HEK293 (cell line): ENCODE measurements around the gene STK10.

ENCODE experiments used
- CTCF ChIA-PET: fragments of 350-600 bp; formaldehyde crosslinking; extraction: SDS; loops from one replicate; lab custom pipeline; 2021; ENCODE audit warnings: antibody characterized with exemption; lab: Yijun Ruan, JAX
- POLR2A ChIA-PET: fragments of 300-600 bp; formaldehyde crosslinking; extraction: SDS; loops from one replicate; lab custom pipeline; 2020; ENCODE audit warnings: antibody characterized with exemption, inconsistent platforms; lab: Yijun Ruan, JAX
- H3K27ac ChIP-seq: fragments of 200-500 bp; sonication (Bioruptor generic); 2 replicates; pipeline ENCODE4 v1.5.1; 2014; ENCODE audit warnings: low read depth, low read length, control low read depth, inconsistent platforms; ENCODE audit errors: extremely low read depth
- H3K36me3 ChIP-seq, 2 experiments: fragments of 200-500 bp in 1 of 2; sonication (Bioruptor generic) in 1 of 2; 1 replicate in 1 of 2; 2 replicates in 1 of 2; pipeline ENCODE4 v1.5.1; 2014 to 2017; ENCODE audit warnings: inconsistent platforms in 2 of 2, low read length in 2 of 2; ENCODE audit not compliant: control insufficient read depth in 2 of 2, insufficient read depth in 1 of 2
- H3K4me1 ChIP-seq: fragments of 200-500 bp; sonication (Bioruptor generic); 2 replicates; pipeline ENCODE4 v1.5.1; 2014; ENCODE audit warnings: mild to moderate bottlenecking, low read length, inconsistent platforms; ENCODE audit not compliant: control insufficient read depth, insufficient read depth
- H3K4me3 ChIP-seq: 2 replicates; pipeline ENCODE4 v1.5.1; 2011; ENCODE audit warnings: low read depth, mild to moderate bottlenecking, control low read depth, low read length, moderate library complexity
- H3K9me3 ChIP-seq: fragments of 200-500 bp; sonication (Bioruptor generic); 2 replicates; pipeline ENCODE4 v1.5.1; 2014; ENCODE audit warnings: low read depth, low read length, inconsistent platforms; ENCODE audit not compliant: control insufficient read depth, insufficient read depth
- KLF10 ChIP-seq: fragments of 450-650 bp; IDR thresholded peaks from 2 replicates; pipeline ENCODE4 v1.5.1; 2018; ENCODE audit warnings: missing biosample characterization, mild to moderate bottlenecking, missing genetic modification characterization
- MYNN ChIP-seq: fragments of 450-650 bp; formaldehyde crosslinking; IDR thresholded peaks from 2 replicates; pipeline ENCODE4 v1.5.1; 2016; ENCODE audit warnings: missing biosample characterization, missing genetic modification characterization, borderline replicate concordance
- OVOL3 ChIP-seq: fragments of 450-650 bp; formaldehyde crosslinking; IDR thresholded peaks from 2 replicates; pipeline ENCODE4 v1.5.1; 2016; ENCODE audit warnings: missing biosample characterization, missing genetic modification characterization
- SP7 ChIP-seq: fragments of 450-650 bp; formaldehyde crosslinking; IDR thresholded peaks from 2 replicates; pipeline ENCODE4 v1.5.1; 2016; ENCODE audit warnings: missing biosample characterization, missing genetic modification characterization
- ZBTB20 ChIP-seq: fragments of 450-650 bp; formaldehyde crosslinking; IDR thresholded peaks from 2 replicates; pipeline ENCODE4 v1.5.1; 2016; ENCODE audit warnings: missing biosample characterization, missing genetic modification characterization
- ZBTB7A ChIP-seq: fragments of 450-650 bp; formaldehyde crosslinking; IDR thresholded peaks from 2 replicates; pipeline ENCODE4 v1.5.1; 2016; ENCODE audit warnings: low read depth, missing biosample characterization, missing genetic modification characterization
- ZFP69B ChIP-seq: fragments of 450-650 bp; formaldehyde crosslinking; IDR thresholded peaks from 2 replicates; pipeline ENCODE4 v1.5.1; 2016; ENCODE audit warnings: missing biosample characterization, missing genetic modification characterization
- ZNF112 ChIP-seq: fragments of 450-650 bp; formaldehyde crosslinking; IDR thresholded peaks from 2 replicates; pipeline ENCODE4 v1.5.0; 2017; ENCODE audit warnings: missing biosample characterization, missing genetic modification characterization
- ZNF138 ChIP-seq: fragments of 450-650 bp; formaldehyde crosslinking; IDR thresholded peaks from 2 replicates; pipeline ENCODE4 v1.5.1; 2016; ENCODE audit warnings: missing biosample characterization, missing genetic modification characterization, borderline replicate concordance
- ZNF157 ChIP-seq: fragments of 450-650 bp; formaldehyde crosslinking; IDR thresholded peaks from 2 replicates; pipeline ENCODE4 v1.5.1; 2016; ENCODE audit warnings: missing biosample characterization, missing genetic modification characterization
- ZNF169 ChIP-seq: fragments of 450-650 bp; formaldehyde crosslinking; IDR thresholded peaks from 2 replicates; pipeline ENCODE4 v1.5.1; 2016; ENCODE audit warnings: missing biosample characterization, missing genetic modification characterization
- ZNF324 ChIP-seq: fragments of 450-650 bp; formaldehyde crosslinking; IDR thresholded peaks from 2 replicates; pipeline ENCODE4 v1.5.1; 2016; ENCODE audit warnings: missing biosample characterization, missing genetic modification characterization
- ZNF394 ChIP-seq: fragments of 450-650 bp; formaldehyde crosslinking; IDR thresholded peaks from 2 replicates; pipeline ENCODE4 v1.5.1; 2016; ENCODE audit warnings: missing biosample characterization, missing genetic modification characterization, mild to moderate bottlenecking, moderate library complexity, borderline replicate concordance
- ZNF404 ChIP-seq: fragments of 450-650 bp; formaldehyde crosslinking; IDR thresholded peaks from 2 replicates; pipeline ENCODE4 v1.5.1; 2017; ENCODE audit warnings: missing biosample characterization, missing genetic modification characterization
- ZNF529 ChIP-seq: fragments of 450-650 bp; formaldehyde crosslinking; IDR thresholded peaks from 2 replicates; pipeline ENCODE4 v1.5.1; 2017; ENCODE audit warnings: missing genetic modification characterization, missing biosample characterization; ENCODE audit not compliant: insufficient replicate concordance
- ZNF558 ChIP-seq: fragments of 450-650 bp; formaldehyde crosslinking; IDR thresholded peaks from 2 replicates; pipeline ENCODE4 v1.5.1; 2016; ENCODE audit warnings: missing biosample characterization, missing genetic modification characterization
- ZNF585B ChIP-seq: fragments of 450-650 bp; formaldehyde crosslinking; IDR thresholded peaks from 2 replicates; pipeline ENCODE4 v1.5.1; 2016; ENCODE audit warnings: missing biosample characterization, missing genetic modification characterization
- ZNF76 ChIP-seq: fragments of 450-650 bp; formaldehyde crosslinking; IDR thresholded peaks from 2 replicates; pipeline ENCODE4; 2016; ENCODE audit warnings: low read depth, missing biosample characterization, missing genetic modification characterization, borderline replicate concordance
- ZXDB ChIP-seq: fragments of 450-650 bp; formaldehyde crosslinking; IDR thresholded peaks from 2 replicates; pipeline ENCODE4 v1.5.1; 2016; ENCODE audit warnings: missing biosample characterization, missing genetic modification characterization
- TF ChIP-seq, protein P1 (sequence below): fragments of 450-650 bp; IDR thresholded peaks from 2 replicates; pipeline ENCODE4 v1.5.1; 2018; ENCODE audit warnings: missing biosample characterization, mild to moderate bottlenecking, missing genetic modification characterization
- TF ChIP-seq, protein P2 (sequence below): fragments of 450-650 bp; formaldehyde crosslinking; conservative IDR thresholded peaks from 2 replicates; pipeline ENCODE4 v1.5.1; 2016; ENCODE audit warnings: low read depth, missing biosample characterization, missing genetic modification characterization

The STK10 gene

DNA sequence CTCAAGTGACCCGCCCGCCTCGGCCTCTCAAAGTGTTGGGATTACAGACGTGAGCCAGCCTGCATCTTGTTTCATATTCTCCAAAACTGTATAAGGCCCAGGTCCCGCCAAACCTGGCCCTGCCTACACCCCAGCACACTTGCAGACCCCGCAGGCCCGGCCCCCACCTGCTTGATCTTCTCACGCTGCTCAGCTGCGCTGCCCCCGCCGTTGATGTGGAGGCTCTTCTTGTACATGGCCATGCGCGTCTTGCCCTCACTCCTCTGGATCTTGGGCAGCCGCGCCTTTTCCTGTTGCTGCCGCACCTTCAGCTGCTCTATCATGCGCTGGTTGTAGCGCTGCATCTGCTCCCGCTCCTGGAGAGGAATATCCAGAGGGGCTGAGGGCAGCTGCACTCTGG lies 132.6 kb downstream of the STK10 start:
- peaks cover 0 to 13% of the 10 kb centered on the region in 2 experiments; a peak in 2 of 3 replicates for H3K36me3 ChIP-seq
- no peaks in the 10 kb centered on the region for H3K4me1 ChIP-seq
- H3K27ac ChIP-seq: no peak overlapping the region
- CTCF ChIA-PET: interaction anchor here (0.6 to 1.0 kb wide), 2 partner anchors 217 to 1188 kb away, joined by 3 to 4 read pairs; no protein-coding TSS in a partner anchor
- H3K9me3 ChIP-seq: no peaks in the 10 kb centered on the region
- H3K4me3 ChIP-seq: no peak overlapping the region
- no peak for TF ChIP-seq KLF10 (tag by site-specific recombination)
- TF ChIP-seq ZNF529 (tag by site-specific recombination): no peak
- TF ChIP-seq ZNF169 (tag by site-specific recombination): no peak
- TF ChIP-seq ZBTB7A: no peak
- TF ChIP-seq ZFP69B (tag by site-specific recombination): no peak
- TF ChIP-seq ZNF112 (tag by site-specific recombination): no peak
- no peak for TF ChIP-seq ZNF558 (tag by site-specific recombination)
- TF ChIP-seq ZXDB: no peak
- no peak for TF ChIP-seq ZBTB20 (tag by site-specific recombination)
- TF ChIP-seq, protein P1, sequence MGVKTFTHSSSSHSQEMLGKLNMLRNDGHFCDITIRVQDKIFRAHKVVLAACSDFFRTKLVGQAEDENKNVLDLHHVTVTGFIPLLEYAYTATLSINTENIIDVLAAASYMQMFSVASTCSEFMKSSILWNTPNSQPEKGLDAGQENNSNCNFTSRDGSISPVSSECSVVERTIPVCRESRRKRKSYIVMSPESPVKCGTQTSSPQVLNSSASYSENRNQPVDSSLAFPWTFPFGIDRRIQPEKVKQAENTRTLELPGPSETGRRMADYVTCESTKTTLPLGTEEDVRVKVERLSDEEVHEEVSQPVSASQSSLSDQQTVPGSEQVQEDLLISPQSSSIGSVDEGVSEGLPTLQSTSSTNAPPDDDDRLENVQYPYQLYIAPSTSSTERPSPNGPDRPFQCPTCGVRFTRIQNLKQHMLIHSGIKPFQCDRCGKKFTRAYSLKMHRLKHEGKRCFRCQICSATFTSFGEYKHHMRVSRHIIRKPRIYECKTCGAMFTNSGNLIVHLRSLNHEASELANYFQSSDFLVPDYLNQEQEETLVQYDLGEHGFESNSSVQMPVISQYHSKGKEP: no peak
- no peak for TF ChIP-seq ZNF157
- no peak for TF ChIP-seq ZNF394
- TF ChIP-seq OVOL3: no peak
- no peak for TF ChIP-seq ZNF138
- no peak for TF ChIP-seq SP7 (tag by site-specific recombination)
- TF ChIP-seq, protein P2, sequence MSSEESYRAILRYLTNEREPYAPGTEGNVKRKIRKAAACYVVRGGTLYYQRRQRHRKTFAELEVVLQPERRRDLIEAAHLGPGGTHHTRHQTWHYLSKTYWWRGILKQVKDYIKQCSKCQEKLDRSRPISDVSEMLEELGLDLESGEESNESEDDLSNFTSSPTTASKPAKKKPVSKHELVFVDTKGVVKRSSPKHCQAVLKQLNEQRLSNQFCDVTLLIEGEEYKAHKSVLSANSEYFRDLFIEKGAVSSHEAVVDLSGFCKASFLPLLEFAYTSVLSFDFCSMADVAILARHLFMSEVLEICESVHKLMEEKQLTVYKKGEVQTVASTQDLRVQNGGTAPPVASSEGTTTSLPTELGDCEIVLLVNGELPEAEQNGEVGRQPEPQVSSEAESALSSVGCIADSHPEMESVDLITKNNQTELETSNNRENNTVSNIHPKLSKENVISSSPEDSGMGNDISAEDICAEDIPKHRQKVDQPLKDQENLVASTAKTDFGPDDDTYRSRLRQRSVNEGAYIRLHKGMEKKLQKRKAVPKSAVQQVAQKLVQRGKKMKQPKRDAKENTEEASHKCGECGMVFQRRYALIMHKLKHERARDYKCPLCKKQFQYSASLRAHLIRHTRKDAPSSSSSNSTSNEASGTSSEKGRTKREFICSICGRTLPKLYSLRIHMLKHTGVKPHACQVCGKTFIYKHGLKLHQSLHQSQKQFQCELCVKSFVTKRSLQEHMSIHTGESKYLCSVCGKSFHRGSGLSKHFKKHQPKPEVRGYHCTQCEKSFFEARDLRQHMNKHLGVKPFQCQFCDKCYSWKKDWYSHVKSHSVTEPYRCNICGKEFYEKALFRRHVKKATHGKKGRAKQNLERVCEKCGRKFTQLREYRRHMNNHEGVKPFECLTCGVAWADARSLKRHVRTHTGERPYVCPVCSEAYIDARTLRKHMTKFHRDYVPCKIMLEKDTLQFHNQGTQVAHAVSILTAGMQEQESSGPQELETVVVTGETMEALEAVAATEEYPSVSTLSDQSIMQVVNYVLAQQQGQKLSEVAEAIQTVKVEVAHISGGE (tag by site-specific recombination): no peak
- no peak for TF ChIP-seq ZNF324 (tag by site-specific recombination)
- POLR2A ChIA-PET: no interaction called here

DNA sequence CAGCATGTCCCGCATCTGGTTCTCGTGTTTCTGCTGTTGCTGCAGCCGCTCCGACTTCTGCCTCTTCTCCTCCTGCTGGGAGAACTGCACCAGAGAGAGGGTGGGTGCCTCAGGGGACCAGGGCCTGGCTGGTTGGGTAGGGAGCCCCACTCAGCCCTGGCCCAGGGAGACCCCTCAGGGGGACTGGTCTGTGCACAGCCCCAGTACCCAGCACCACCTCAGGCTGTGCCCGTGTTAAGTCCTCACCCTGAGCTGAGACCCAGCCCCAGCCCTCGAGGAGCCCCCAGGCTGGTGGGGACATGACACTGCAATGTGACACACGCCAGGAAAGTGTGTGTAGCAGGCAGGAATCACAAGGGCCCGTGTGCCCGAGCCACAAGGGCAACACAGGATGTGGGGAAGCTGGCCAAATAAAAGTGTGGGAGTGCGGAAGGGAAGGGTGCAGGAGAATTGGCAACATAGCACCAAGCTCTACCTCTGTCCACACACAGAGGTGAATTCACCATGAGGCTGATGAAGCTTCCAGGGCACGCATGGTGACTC lies 133.3 kb downstream of the STK10 start:
- ChIA-PET CTCF (interaction anchor here (1.0 kb wide), 1 partner anchor 12 kb away, joined by 4 read pairs; no protein-coding TSS in a partner anchor), POLR2A (no interaction called here)
- peaks cover 0 to 17% of the 10 kb centered on the region in 2 experiments; a peak in 2 of 3 replicates for H3K36me3 ChIP-seq

More for the DNA sequence above, 133.3 kb downstream of the STK10 start:
- TF ChIP-seq ZNF404 (tag by site-specific recombination): no peak
- no peak for TF ChIP-seq ZNF585B (tag by site-specific recombination)
- no peak for TF ChIP-seq MYNN (tag by site-specific recombination)
- TF ChIP-seq ZNF76 (tag by site-specific recombination): no peak
- H3K4me3 ChIP-seq: no peak overlapping the region
- H3K4me1 ChIP-seq: no peaks in the 10 kb centered on the region
- H3K27ac ChIP-seq: no peak overlapping the region
- no peaks in the 10 kb centered on the region for H3K9me3 ChIP-seq
